HEK293T (cell line): ENCODE data around the gene CDH12.

ENCODE experiments used
- CTCF ChIA-PET: fragments of 350-600 bp; formaldehyde crosslinking; extraction: SDS; loops from one replicate; lab custom pipeline; 2021; ENCODE audit warnings: antibody characterized with exemption, inconsistent platforms; lab: Yijun Ruan, JAX
- POLR2A ChIA-PET: fragments of 350-600 bp; formaldehyde crosslinking; extraction: SDS; loops from one replicate; lab custom pipeline; 2020; ENCODE audit warnings: antibody characterized with exemption, inconsistent platforms; lab: Yijun Ruan, JAX
- DNase-seq: peaks from one replicate; pipeline ENCODE4 v3.0.0; 2012; ENCODE audit warnings: mixed read lengths; ENCODE audit errors: extremely low spot score
- ARNT ChIP-seq: fragments of 450-650 bp; IDR thresholded peaks from 2 replicates; pipeline ENCODE4 v1.6.1; 2017; ENCODE audit warnings: mild to moderate bottlenecking
- BHLHE40 ChIP-seq: fragments of 450-650 bp; IDR thresholded peaks from 2 replicates; pipeline ENCODE4 v1.6.1; 2016; ENCODE audit warnings: mild to moderate bottlenecking, moderate library complexity, borderline replicate concordance
- CTBP1 ChIP-seq: fragments of 450-650 bp; IDR thresholded peaks from 2 replicates; pipeline ENCODE4 v1.6.1; 2016; ENCODE audit warnings: borderline replicate concordance
- ELF4 ChIP-seq: fragments of 450-650 bp; IDR thresholded peaks from 2 replicates; pipeline ENCODE4 v1.6.1; 2017; ENCODE audit warnings: antibody characterized with exemption
- FOXA1 ChIP-seq: fragments of 450-650 bp; IDR thresholded peaks from 2 replicates; pipeline ENCODE4 v1.6.1; 2016; ENCODE audit warnings: mild to moderate bottlenecking
- FOXK2 ChIP-seq: fragments of 450-650 bp; IDR thresholded peaks from 2 replicates; pipeline ENCODE4 v1.6.1; 2016; ENCODE audit warnings: mild to moderate bottlenecking
- FOXM1 ChIP-seq: fragments of 450-650 bp; IDR thresholded peaks from 2 replicates; pipeline ENCODE4 v1.6.1; 2017; ENCODE audit warnings: mild to moderate bottlenecking, borderline replicate concordance
- HDGF ChIP-seq: fragments of 450-650 bp; IDR thresholded peaks from 2 replicates; pipeline ENCODE4 v1.6.1; 2017; ENCODE audit warnings: antibody characterized with exemption, borderline replicate concordance
- L3MBTL2 ChIP-seq: fragments of 450-650 bp; conservative IDR thresholded peaks from 2 replicates; pipeline ENCODE4 v1.6.1; 2016; ENCODE audit warnings: mild to moderate bottlenecking
- LEF1 ChIP-seq: fragments of 450-650 bp; IDR thresholded peaks from 2 replicates; pipeline ENCODE4 v1.6.1; 2017; ENCODE audit warnings: mild to moderate bottlenecking, borderline replicate concordance
- NFRKB ChIP-seq: fragments of 450-650 bp; IDR thresholded peaks from 2 replicates; pipeline ENCODE4 v1.6.1; 2016; ENCODE audit warnings: mild to moderate bottlenecking, moderate library complexity
- PKNOX1 ChIP-seq: fragments of 450-650 bp; IDR thresholded peaks from 2 replicates; pipeline ENCODE4 v1.6.1; 2016
- SP1 ChIP-seq: fragments of 450-650 bp; IDR thresholded peaks from 2 replicates; pipeline ENCODE4 v1.6.1; 2017
- SUZ12 ChIP-seq: fragments of 450-650 bp; IDR thresholded peaks from 2 replicates; pipeline ENCODE4 v1.6.1; 2016; ENCODE audit warnings: mild to moderate bottlenecking
- TARDBP ChIP-seq: fragments of 450-650 bp; IDR thresholded peaks from 2 replicates; pipeline ENCODE4 v1.6.1; 2016
- ZNF384 ChIP-seq: fragments of 450-650 bp; IDR thresholded peaks from 2 replicates; pipeline ENCODE4 v1.6.1; 2016

CDH12 gene

GRCh38 chr5:22465177-22465576 lies 388.0 kb downstream of the CDH12 start:
- POLR2A ChIA-PET, result no interaction called here
- TF ChIP-seq SUZ12, result no peak
- no peak for TF ChIP-seq LEF1
- no peak for TF ChIP-seq ZNF384
- TF ChIP-seq PKNOX1, result no peak
- TF ChIP-seq NFRKB, result no peak
- CTCF ChIA-PET, result no interaction called here
- no peak for DNase-seq

- no peak for TF ChIP-seq FOXK2
- no peak for TF ChIP-seq ARNT
- no peak for TF ChIP-seq PKNOX1
- no peak for TF ChIP-seq TARDBP
- TF ChIP-seq SP1, result no peak
- no peak for TF ChIP-seq CTBP1
- POLR2A ChIA-PET, result no interaction called here
- CTCF ChIA-PET, result no interaction called here
Observed at GRCh38 chr5:22460189-22460588, 393.0 kb downstream of the CDH12 start.

GRCh38 chr5:22432905-22433304 lies 420.2 kb downstream of the CDH12 start:
- no peak for DNase-seq
- ChIA-PET CTCF (no interaction called here), POLR2A (no interaction called here)
- no peak for TF ChIP-seq TARDBP
- TF ChIP-seq BHLHE40, result no peak
- no peak for TF ChIP-seq L3MBTL2
- TF ChIP-seq SUZ12, result no peak
- no peak for TF ChIP-seq PKNOX1
- TF ChIP-seq ELF4, result no peak
- no peak for TF ChIP-seq NFRKB
- no peak for TF ChIP-seq FOXM1
- no peak for TF ChIP-seq LEF1
- TF ChIP-seq ZNF384, result no peak
- TF ChIP-seq SP1, result no peak
- no peak for TF ChIP-seq FOXA1
- no peak for TF ChIP-seq HDGF
- TF ChIP-seq FOXK2, result no peak
- TF ChIP-seq ARNT, result no peak
- TF ChIP-seq CTBP1, result no peak

More at GRCh38 chr5:22460189-22460588, 393.0 kb downstream of the CDH12 start:
- DNase-seq, result no peak

GRCh38 chr5:22431840-22432239 lies 421.3 kb downstream of the CDH12 start:
- no peak for DNase-seq
- POLR2A ChIA-PET, result no interaction called here
- CTCF ChIA-PET, result interaction anchor here (0.7 kb wide), 1 partner anchor 421 kb away, joined by 3 read pairs; no protein-coding TSS in a partner anchor
- TF ChIP-seq ARNT, result no peak
- no peak for TF ChIP-seq BHLHE40
- TF ChIP-seq SUZ12, result no peak

- TF ChIP-seq ELF4 (no peak), CTBP1 (no peak), FOXM1 (no peak), PKNOX1 (no peak)
- no peak for DNase-seq
- ChIA-PET CTCF (interaction anchor here (0.7 kb wide), 1 partner anchor 421 kb away, joined by 3 read pairs; no protein-coding TSS in a partner anchor), POLR2A (no interaction called here)
Observed at GRCh38 chr5:22431406-22431805, 421.7 kb downstream of the CDH12 start.

GRCh38 chr5:22411554-22412349 lies 441.4 kb downstream of the CDH12 start:
- ChIA-PET POLR2A (no interaction called here), CTCF (interaction anchor here (0.7 kb wide), 1 partner anchor 35 kb away, joined by 3 read pairs; no protein-coding TSS in a partner anchor)
- TF ChIP-seq FOXM1 (no peak), ARNT (no peak), NFRKB (no peak), CTBP1 (no peak), LEF1 (no peak), FOXA1 (no peak), ELF4 (no peak), BHLHE40 (no peak), TARDBP (no peak), L3MBTL2 (no peak), FOXK2 (no peak), SP1 (no peak), ZNF384 (no peak), SUZ12 (no peak), PKNOX1 (no peak), HDGF (no peak)
- no peak for DNase-seq
